GM21576 (cell line): ENCODE results near the gene FOXN3.

Source experiments
- ATAC-seq: cut with Tn5 transposase; IDR thresholded peaks from one replicate; pipeline ENCODE4 v1.9.1; 2021; ENCODE audit warnings: mild to moderate bottlenecking, moderate library complexity; ENCODE audit not compliant: unreplicated experiment

The FOXN3 gene

GRCh38 chr14:89409961-89410360 is 7.1 kb downstream of the FOXN3 start:
- ATAC-seq, result no peak

- ATAC-seq, result no peak
Observed at GRCh38 chr14:89408907-89409700, 7.9 kb downstream of the FOXN3 start.

- no peak for ATAC-seq
Observed at GRCh38 chr14:89407856-89408255, 9.2 kb downstream of the FOXN3 start.

DNA sequence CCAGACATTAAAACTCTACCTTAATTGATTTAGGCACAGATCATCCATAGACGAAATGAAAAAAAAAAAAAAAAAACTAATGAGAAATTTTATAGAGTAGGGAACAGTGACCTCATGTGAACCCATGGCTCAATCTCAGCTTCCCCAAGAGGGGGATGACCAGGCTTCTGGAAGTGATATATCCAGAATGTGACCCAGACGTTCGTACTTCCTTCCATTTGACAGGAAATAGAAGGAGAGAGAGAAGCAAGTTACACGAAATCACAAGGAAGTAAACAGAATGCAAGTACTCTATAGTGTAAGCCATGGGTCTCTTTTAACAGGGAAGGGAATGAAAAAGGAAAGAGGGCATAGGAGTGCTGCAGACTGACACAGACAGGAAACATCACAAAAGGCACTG is 10.1 kb downstream of the FOXN3 start:
- ATAC-seq, result no peak

DNA sequence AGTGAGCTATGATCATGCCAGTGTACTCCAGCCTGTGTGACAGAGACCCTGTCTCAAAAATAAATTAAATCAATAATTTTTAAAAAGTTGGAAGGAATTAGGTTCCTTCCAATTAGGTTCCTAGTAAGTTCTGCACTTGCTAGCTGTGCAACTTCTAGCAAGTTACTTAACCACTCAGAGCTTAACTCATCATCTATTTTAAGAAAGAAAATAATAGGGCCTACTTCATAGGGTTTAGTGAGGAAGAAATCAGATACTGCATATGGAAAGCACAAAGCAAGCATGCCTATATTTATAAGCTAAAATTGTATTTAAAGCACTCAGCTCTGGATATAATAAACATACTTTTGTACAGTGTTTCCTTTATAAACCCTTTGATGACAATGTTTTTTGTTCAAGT is 10.7 kb downstream of the FOXN3 start:
- no peak for ATAC-seq

GRCh38 chr14:89405712-89406111 is 11.3 kb downstream of the FOXN3 start:
- no peak for ATAC-seq

DNA sequence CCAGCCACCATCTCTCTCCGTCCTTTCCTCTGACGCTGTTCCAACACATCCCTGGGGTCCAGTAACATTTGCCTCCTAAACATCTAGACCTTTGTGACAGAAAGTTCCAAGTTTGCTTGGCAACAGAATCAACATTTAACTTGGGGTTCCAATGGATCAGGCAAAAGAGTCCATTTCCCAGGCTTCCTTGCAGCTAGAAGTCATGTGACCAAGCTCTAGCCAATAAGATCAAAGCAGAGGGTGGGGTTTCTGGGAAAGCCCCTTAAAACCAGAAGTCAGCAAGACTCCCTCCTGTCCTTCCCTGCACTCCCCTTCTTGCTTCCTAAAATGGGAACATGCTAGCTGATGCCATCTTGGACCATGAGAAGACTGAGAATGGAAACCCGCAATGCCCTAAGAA is 14.7 kb downstream of the FOXN3 start:
- ATAC-seq, result no peak

DNA sequence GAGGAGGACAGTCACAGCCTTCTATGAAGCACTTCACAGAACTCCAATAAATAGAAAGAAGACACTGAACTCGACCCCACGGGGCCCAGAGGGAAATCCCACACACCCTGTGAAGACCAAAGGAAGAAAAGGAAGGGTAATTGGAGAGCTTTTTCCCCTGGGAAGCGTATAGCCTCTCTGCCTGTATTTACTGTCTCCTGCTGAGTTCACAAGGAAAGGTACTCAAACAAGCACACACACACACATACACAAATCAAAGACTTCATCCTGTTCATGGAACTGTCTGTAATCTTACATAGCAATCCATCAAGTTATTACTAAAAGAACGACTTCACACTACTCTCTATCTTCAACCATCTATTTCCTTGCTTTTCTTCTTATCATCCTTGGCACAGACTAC is 15.3 kb downstream of the FOXN3 start:
- no peak for ATAC-seq

DNA sequence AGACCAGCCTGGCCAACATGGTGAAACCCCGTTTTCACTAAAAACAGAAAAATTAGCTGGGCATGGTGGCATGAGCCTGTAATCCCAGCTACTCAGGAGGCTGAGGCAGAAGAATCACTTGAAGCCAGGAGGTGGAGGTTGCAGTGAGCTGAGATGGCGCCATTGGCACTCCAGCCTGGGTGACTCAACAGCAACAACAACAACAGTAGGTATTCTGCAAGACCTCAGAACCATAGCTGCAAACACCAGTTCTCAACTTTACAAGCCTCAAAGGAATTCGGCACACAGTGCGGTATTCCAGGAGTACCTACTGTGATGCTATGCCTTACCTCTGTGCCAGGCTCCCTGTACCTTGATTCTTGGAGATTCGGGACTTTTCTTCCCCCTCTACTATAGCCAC is 15.8 kb downstream of the FOXN3 start:
- no peak for ATAC-seq

DNA sequence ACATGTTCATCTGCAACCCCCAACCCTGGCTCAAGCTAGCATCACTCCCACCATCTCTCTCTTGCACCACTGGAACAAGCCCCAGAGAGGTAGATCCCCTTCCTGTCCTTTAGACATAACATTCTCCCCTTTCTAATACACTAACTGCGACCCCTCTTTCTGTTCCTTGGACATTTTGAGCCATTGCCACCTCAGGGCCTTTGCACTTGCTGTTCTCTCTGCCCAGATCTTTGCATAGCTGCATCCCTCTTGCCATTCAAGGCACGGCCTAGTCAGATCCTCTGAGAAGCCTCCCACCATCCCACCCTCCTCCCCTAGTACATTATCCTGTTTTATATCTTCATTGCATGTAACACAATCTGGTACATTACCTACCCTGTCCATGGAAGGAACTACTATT is 16.5 kb downstream of the FOXN3 start:
- no peak for ATAC-seq

GRCh38 chr14:89399594-89400068 is 17.4 kb downstream of the FOXN3 start:
- ATAC-seq, result no peak

- no peak for ATAC-seq
Observed at GRCh38 chr14:89399157-89399556, 17.9 kb downstream of the FOXN3 start.

- no peak for ATAC-seq
Observed at GRCh38 chr14:89397569-89398230, 19.3 kb downstream of the FOXN3 start.

- no peak for ATAC-seq
Observed at GRCh38 chr14:89394972-89395371, 22.1 kb downstream of the FOXN3 start.

DNA sequence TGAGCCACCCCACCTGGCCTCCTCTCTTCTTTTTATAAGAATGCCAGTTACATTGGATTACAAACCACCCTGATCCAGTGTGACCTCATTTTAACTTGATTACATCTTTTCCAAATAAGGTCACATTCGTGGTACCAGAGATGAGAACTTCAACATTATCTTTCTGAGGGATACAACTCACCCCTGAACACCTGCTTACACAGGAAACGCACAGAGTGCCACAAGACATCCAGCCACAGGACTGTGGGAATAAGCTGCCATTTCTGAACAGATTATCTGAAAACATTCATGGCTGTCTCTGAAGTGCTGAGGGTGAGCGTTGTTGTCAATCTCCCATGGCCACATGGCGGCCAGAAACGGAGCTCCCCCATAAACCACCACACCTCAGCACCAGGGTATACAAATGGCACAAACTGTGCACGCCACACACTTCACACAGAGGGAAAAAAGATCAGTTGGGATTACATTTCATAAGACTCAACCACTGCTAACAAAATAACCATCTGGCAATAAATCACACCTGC is 23.7 kb downstream of the FOXN3 start:
- no peak for ATAC-seq

DNA sequence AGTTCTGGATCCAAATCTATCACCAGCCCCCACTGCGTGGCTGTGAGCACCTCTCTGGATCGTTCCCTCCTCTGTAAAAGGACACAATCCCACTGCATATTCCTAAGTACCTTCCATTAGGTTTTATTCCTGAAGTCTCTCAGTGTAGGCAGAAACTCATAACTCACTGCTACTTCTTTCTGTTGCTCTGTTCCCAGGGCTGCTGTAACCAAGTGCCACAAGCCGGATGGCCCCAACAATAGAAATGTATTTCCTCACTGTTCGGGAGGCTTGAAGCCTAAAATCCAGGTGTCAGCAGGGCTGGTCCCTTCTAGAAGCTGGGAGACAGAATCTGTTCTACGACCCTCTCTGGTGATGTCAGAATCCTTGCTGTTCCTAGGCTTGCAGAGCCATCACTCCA is 24.9 kb downstream of the FOXN3 start:
- no peak for ATAC-seq

DNA sequence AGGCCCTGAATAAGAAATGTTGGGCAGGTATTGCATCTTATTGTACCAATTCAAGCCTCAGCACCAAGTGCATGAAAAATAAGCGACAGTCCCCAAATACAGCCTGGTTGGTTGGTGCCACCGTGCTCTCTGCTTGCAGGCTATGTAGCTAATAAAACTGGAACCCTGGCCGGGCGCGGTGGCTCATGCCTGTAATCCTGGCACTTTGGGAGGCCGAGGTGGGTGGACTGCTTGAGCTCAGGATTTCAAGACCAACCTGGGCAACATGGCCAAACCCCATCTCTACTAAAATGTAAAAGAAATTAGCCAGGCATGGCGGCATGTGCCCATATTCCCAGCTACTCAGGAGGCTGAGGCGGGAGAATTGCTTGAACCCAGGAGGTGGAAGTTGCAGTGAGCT is 25.5 kb downstream of the FOXN3 start:
- ATAC-seq, result no peak

DNA sequence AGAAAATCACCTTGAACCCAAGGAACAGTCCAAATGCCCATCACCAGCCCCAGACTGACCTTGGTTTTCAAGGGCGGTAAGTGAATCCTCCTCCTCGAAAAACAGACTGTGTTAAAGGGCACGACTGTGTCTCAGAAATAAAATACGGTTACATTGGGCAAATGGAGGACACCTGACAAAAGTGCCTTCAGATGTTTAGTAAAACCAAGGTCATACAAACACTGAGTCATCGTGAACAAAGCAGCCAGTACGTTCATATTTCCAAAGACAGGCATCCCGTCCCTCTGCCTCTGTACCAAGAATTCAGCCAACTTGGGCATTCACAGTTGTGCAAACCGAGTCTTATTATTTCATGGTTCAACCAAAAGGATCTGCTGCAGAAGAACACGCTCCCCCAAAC is 25.9 kb downstream of the FOXN3 start:
- no peak for ATAC-seq

GRCh38 chr14:89388853-89389252 is 28.2 kb downstream of the FOXN3 start:
- ATAC-seq, result no peak

DNA sequence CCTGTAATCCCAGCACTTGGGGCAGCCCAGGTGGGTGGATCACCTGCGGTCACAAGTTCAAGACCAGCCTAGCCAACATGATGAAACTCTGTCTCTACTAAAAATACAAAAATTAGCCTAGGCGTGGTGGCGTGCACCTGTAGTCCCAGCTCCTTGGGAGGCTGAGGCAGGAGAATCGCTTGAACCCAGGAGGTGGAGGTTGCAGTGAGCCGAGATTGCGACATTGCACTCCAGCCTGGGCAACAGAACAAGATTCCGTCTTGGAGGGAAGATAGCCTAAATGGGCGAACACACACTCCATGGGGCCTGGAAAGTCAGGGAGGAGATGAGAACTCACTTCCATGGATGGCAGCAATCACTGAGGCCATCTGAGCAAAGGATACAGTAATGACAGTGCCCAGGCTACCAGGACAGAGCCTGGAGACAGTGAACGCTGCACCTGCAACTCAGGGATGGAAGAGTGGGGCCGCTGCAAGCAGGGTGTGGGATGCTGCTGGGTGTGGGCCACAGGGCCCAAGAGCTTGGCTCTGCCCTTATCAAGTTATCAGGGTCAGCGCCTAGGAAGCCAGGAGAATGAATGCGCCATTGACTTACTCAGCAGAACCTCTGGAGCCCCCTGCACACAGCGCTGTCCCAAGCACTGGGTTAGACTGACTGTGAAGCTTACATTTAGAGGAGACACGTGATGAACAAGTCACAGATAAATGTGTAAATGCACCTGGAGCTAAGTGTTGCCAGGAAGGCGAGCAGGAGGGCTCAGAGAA is 28.9 kb downstream of the FOXN3 start:
- ATAC-seq, result no peak

DNA sequence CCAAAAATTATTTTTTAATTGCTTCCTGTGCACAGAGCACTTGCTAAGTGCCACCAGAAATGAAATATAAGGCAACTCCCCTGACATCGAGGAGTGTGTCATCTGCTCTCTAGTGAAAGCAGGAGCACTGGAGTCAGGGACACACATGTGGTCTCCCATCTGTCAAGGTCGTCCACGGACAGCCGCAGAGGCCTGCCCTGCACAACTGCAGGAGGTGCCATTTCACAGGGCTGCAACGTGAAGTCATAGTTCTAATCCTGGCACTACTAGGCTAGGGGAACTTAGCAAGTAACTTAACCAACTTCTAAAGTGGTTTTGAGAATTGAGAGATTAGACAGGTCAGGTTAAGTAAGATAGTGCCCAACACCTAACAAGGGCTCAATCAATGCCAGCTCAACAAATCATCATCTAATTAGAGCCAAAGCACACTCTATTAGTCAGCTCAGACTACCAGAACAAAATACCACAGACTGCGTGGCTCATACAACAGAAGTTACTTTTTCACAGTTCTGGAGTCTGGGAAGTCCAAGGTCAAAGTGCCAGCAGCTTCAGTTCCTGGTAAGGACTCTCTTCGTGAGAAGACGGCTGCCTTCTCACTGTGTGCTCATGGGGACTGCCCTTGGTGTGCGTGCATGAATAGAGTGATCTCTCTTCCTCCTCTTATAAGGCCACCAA is 30.7 kb downstream of the FOXN3 start:
- ATAC-seq, result no peak
